Activated CD8-positive, alpha-beta T cell treated with anti-CD3 and anti-CD28 coated beads for 36 hours (primary cell): ENCODE results near the gene SLC22A12. TPM values are rescaled to one million over a fixed set of nuclear protein-coding genes. Genes with fewer than 3 reads are reported as not detected.

Experiments used
- ATAC-seq: fragments of 200-7000 bp; cut with Tn5 transposase; one replicate; pipeline ENCODE4 v1.10.0; 2021; ENCODE audit warnings: mild to moderate bottlenecking, moderate library complexity
- CTCF ChIA-PET: fragments of 350-600 bp; sonication (Branson Sonifier 250); formaldehyde crosslinking; loops from one replicate; lab custom pipeline; 2021; ENCODE audit warnings: antibody characterized with exemption; lab: Charles Lee
- POLR2A ChIA-PET: fragments of 350-600 bp; sonication (Branson Sonifier 250); formaldehyde crosslinking; loops from one replicate; lab custom pipeline; 2021; ENCODE audit warnings: antibody characterized with exemption; lab: Charles Lee
- DNase-seq: peaks from one replicate; pipeline ENCODE4 v3.0.0-alpha.2; 2020
- H3K27ac Mint-ChIP-seq: one replicate; pipeline ENCODE4 v1.8.0; 2021; ENCODE audit warnings: mild to moderate bottlenecking, mixed read lengths
- H3K27me3 Mint-ChIP-seq: one replicate; pipeline ENCODE4 v1.8.0; 2021; ENCODE audit warnings: mixed read lengths
- H3K36me3 Mint-ChIP-seq: one replicate; pipeline ENCODE4 v1.8.0; 2021; ENCODE audit warnings: low read depth, mixed read lengths
- H3K4me1 Mint-ChIP-seq: one replicate; pipeline ENCODE4 v1.8.0; 2021; ENCODE audit warnings: low read depth, mixed read lengths
- H3K4me3 Mint-ChIP-seq: one replicate; pipeline ENCODE4 v1.8.0; 2021; ENCODE audit warnings: mild to moderate bottlenecking, moderate library complexity, mixed read lengths
- H3K9me3 Mint-ChIP-seq: one replicate; pipeline ENCODE4 v1.8.0; 2021; ENCODE audit warnings: mixed read lengths
- CTCF ChIP-seq: fragments of 200-600 bp; IDR thresholded peaks from one replicate; pipeline ENCODE4 v1.8.0; 2022; ENCODE audit warnings: antibody characterized with exemption, mild to moderate bottlenecking
- intact Hi-C: fragments of 100-400 bp; cut with micrococcal nuclease; formaldehyde crosslinking; loops from one replicate; pipeline ENCODE4 v1.10.0; 2022
- total RNA-seq, 2 experiments: library from RNA; stranded (reverse); gene quantifications; one replicate each; pipeline ENCODE4 v1.2.3, GENCODE V29; 2021

The SLC22A12 gene
- total RNA-seq, 2 experiments from 2014 or later, result not detected

GRCh38 chr11:64627371-64627770 is 36.4 kb downstream of the SLC22A12 start:
- Mint-ChIP-seq H3K4me1 (no peaks in the 10 kb centered on the region), H3K27me3 (no peaks in the 10 kb centered on the region), H3K9me3 (no peaks in the 10 kb centered on the region), H3K36me3 (no peaks in the 10 kb centered on the region), H3K27ac (no peak overlapping the region), H3K4me3 (no peak overlapping the region)
- ATAC-seq (no peak), DNase-seq (no peak)
- TF ChIP-seq CTCF, result no peak
- ChIA-PET CTCF (no interaction called here), POLR2A (no interaction called here)
- intact Hi-C loops, result no loop called here

GRCh38 chr11:64628596-64628995 is 37.6 kb downstream of the SLC22A12 start:
- CTCF ChIA-PET, result no interaction called here
- no peak overlapping the region for H3K27ac Mint-ChIP-seq

GRCh38 chr11:64629103-64629502 is 38.1 kb downstream of the SLC22A12 start:
- H3K27me3 Mint-ChIP-seq, result no peaks in the 10 kb centered on the region
- no peak overlapping the region for H3K27ac Mint-ChIP-seq
- ATAC-seq, result no peak
- no peaks in the 10 kb centered on the region for H3K9me3 Mint-ChIP-seq
- TF ChIP-seq CTCF, result no peak
- POLR2A ChIA-PET, result no interaction called here
- DNase-seq, result no peak
- peaks cover 7% of the 10 kb centered on the region for H3K4me1 Mint-ChIP-seq
- no peaks in the 10 kb centered on the region for H3K36me3 Mint-ChIP-seq
- no peak overlapping the region for H3K4me3 Mint-ChIP-seq
- intact Hi-C loops, result no loop called here
- CTCF ChIA-PET, result no interaction called here

More at GRCh38 chr11:64628596-64628995, 37.6 kb downstream of the SLC22A12 start:
- Mint-ChIP-seq H3K4me3 (no peak overlapping the region), H3K9me3 (no peaks in the 10 kb centered on the region), H3K36me3 (no peaks in the 10 kb centered on the region), H3K27me3 (no peaks in the 10 kb centered on the region), H3K4me1 (peaks cover 2% of the 10 kb centered on the region)
- POLR2A ChIA-PET, result no interaction called here
- DNase-seq (no peak), ATAC-seq (no peak)
- no peak for TF ChIP-seq CTCF
- intact Hi-C loops, result no loop called here

GRCh38 chr11:64629796-64630562 is 39.0 kb downstream of the SLC22A12 start:
- H3K27me3 Mint-ChIP-seq, result peaks cover 3% of the 10 kb centered on the region
- no peaks in the 10 kb centered on the region for H3K36me3 Mint-ChIP-seq
- H3K4me3 Mint-ChIP-seq, result no peak overlapping the region
- ChIA-PET POLR2A (no interaction called here), CTCF (no interaction called here)
- H3K27ac Mint-ChIP-seq, result no peak overlapping the region
- ATAC-seq, result no peak
- no peak for TF ChIP-seq CTCF
- peaks cover 7% of the 10 kb centered on the region for H3K4me1 Mint-ChIP-seq
- DNase-seq, result no peak
- H3K9me3 Mint-ChIP-seq, result no peaks in the 10 kb centered on the region
- intact Hi-C loops, result no loop called here

GRCh38 chr11:64631675-64632074 is 40.7 kb downstream of the SLC22A12 start:
- intact Hi-C loops, result no loop called here
- ATAC-seq, result no peak
- ChIA-PET CTCF (no interaction called here), POLR2A (no interaction called here)
- no peaks in the 10 kb centered on the region for H3K36me3 Mint-ChIP-seq
- DNase-seq, result no peak
- H3K27me3 Mint-ChIP-seq, result peaks cover 8% of the 10 kb centered on the region
- no peak overlapping the region for H3K27ac Mint-ChIP-seq
- TF ChIP-seq CTCF, result no peak
- H3K4me3 Mint-ChIP-seq, result no peak overlapping the region
- H3K4me1 Mint-ChIP-seq, result peaks cover 7% of the 10 kb centered on the region
- H3K9me3 Mint-ChIP-seq, result no peaks in the 10 kb centered on the region
